NCI-H128 (cell line): Measurements from ENCODE around the gene KCNC3.

Source experiments
- DNase-seq: peaks from one replicate; lab custom pipeline; 2025; ENCODE audit not compliant: unreplicated experiment; lab: John Stamatoyannopoulos, UW

Gene KCNC3

GRCh38 chr19:50328224-50328872, 829 bp downstream of the KCNC3 start:
- DNase-seq = no peak

GRCh38 chr19:50327461-50328223, 1.5 kb downstream of the KCNC3 start:
- no peak for DNase-seq

GRCh38 chr19:50327013-50327412, 2.2 kb downstream of the KCNC3 start:
- DNase-seq = no peak

- no peak for DNase-seq
Observed at GRCh38 chr19:50326101-50326664, 3.0 kb downstream of the KCNC3 start.

- peak; percentile 82 for DNase-seq
Observed at GRCh38 chr19:50325310-50326100, 3.7 kb downstream of the KCNC3 start.

- no peak for DNase-seq
Observed at GRCh38 chr19:50324331-50324730, 4.8 kb downstream of the KCNC3 start.

- DNase-seq = no peak
Observed at GRCh38 chr19:50323782-50324133, 5.4 kb downstream of the KCNC3 start.

- DNase-seq = no peak
Observed at GRCh38 chr19:50322931-50323781, 6.0 kb downstream of the KCNC3 start.

GRCh38 chr19:50322234-50322633, 6.9 kb downstream of the KCNC3 start:
- DNase-seq = no peak

- no peak for DNase-seq
Observed at GRCh38 chr19:50321831-50322230, 7.3 kb downstream of the KCNC3 start.

GRCh38 chr19:50320596-50320995, 8.6 kb downstream of the KCNC3 start:
- no peak for DNase-seq

GRCh38 chr19:50320051-50320450, 9.1 kb downstream of the KCNC3 start:
- no peak for DNase-seq

- no peak for DNase-seq
Observed at GRCh38 chr19:50319156-50319555, 10.0 kb downstream of the KCNC3 start.

GRCh38 chr19:50318438-50318837, 10.7 kb downstream of the KCNC3 start:
- DNase-seq = no peak

- no peak for DNase-seq
Observed at GRCh38 chr19:50317115-50317514, 12.1 kb downstream of the KCNC3 start.

GRCh38 chr19:50315773-50316448, 13.3 kb downstream of the KCNC3 start:
- DNase-seq = no peak

- no peak for DNase-seq
Observed at GRCh38 chr19:50314724-50315708, 14.2 kb downstream of the KCNC3 start.

- no peak for DNase-seq
Observed at GRCh38 chr19:50313812-50314536, 15.2 kb downstream of the KCNC3 start.
